NK-92 treated with Interleukin-12 subunit alpha and Interleukin-12 subunit beta, amount 100 ng/mL, for 24 hours (cell line): ENCODE measurements around the gene STH.

Source experiments
- DNase-seq: peaks from one replicate; lab custom pipeline; 2025; lab: John Stamatoyannopoulos, UW

STH gene

GRCh38 chr17:45967378-45967777 lies 31.7 kb upstream of the STH start:
- no peak for DNase-seq

- no peak for DNase-seq
Measured at GRCh38 chr17:45968732-45969131, 30.3 kb upstream of the STH start.

GRCh38 chr17:45969726-45970125 lies 29.3 kb upstream of the STH start:
- no peak for DNase-seq

- DNase-seq, result no peak
Measured at GRCh38 chr17:45970659-45971058, 28.4 kb upstream of the STH start.

- no peak for DNase-seq
Measured at GRCh38 chr17:45971698-45972141, 27.3 kb upstream of the STH start.

- no peak for DNase-seq
Measured at GRCh38 chr17:45972531-45972930, 26.5 kb upstream of the STH start.

- DNase-seq, result no peak
Measured at GRCh38 chr17:45973099-45973780, 25.8 kb upstream of the STH start.

GRCh38 chr17:45973946-45974859 lies 24.8 kb upstream of the STH start:
- DNase-seq, result no peak

- no peak for DNase-seq
Measured at GRCh38 chr17:45974916-45975630, 24.0 kb upstream of the STH start.

- DNase-seq, result no peak
Measured at GRCh38 chr17:45975640-45976295, 23.3 kb upstream of the STH start.

GRCh38 chr17:45976391-45976754 lies 22.7 kb upstream of the STH start:
- DNase-seq, result no peak

- no peak for DNase-seq
Measured at GRCh38 chr17:45976755-45977505, 22.1 kb upstream of the STH start.

GRCh38 chr17:45977506-45977824 lies 21.6 kb upstream of the STH start:
- no peak for DNase-seq

- DNase-seq, result no peak
Measured at GRCh38 chr17:45977976-45978626, 20.9 kb upstream of the STH start.

GRCh38 chr17:45979137-45979536 lies 19.9 kb upstream of the STH start:
- no peak for DNase-seq

- no peak for DNase-seq
Measured at GRCh38 chr17:45980855-45981254, 18.2 kb upstream of the STH start.

GRCh38 chr17:45981306-45981705 lies 17.7 kb upstream of the STH start:
- no peak for DNase-seq

GRCh38 chr17:45982791-45983613 lies 16.0 kb upstream of the STH start:
- DNase-seq, result no peak

GRCh38 chr17:45983614-45984310 lies 15.3 kb upstream of the STH start:
- DNase-seq, result no peak

GRCh38 chr17:45984368-45984767 lies 14.7 kb upstream of the STH start:
- DNase-seq, result no peak
